HG03175 (cell line): ENCODE measurements around the gene CARD19.
A peak's percentile ranks its signal among the peaks of the same experiment; 100 is the strongest.

Experiments
- ATAC-seq: cut with Tn5 transposase; IDR thresholded peaks from one replicate; pipeline ENCODE4 v1.9.1; 2021; ENCODE audit warnings: mild to moderate bottlenecking, moderate library complexity; ENCODE audit not compliant: unreplicated experiment

The CARD19 gene

GRCh38 chr9:93061791-93062763, 33.9 kb upstream of the CARD19 start:
- ATAC-seq, result peak; percentile 32

GRCh38 chr9:93064392-93065134, 31.5 kb upstream of the CARD19 start:
- peak; percentile 91 for ATAC-seq

GRCh38 chr9:93065135-93065720, 30.8 kb upstream of the CARD19 start:
- no peak for ATAC-seq

- no peak for ATAC-seq
Measured at GRCh38 chr9:93066978-93067603, 28.9 kb upstream of the CARD19 start.

GRCh38 chr9:93068956-93069355, 27.1 kb upstream of the CARD19 start:
- no peak for ATAC-seq

GRCh38 chr9:93071464-93071863, 24.6 kb upstream of the CARD19 start:
- no peak for ATAC-seq

- ATAC-seq, result no peak
Measured at GRCh38 chr9:93072383-93072795, 23.6 kb upstream of the CARD19 start.

- no peak for ATAC-seq
Measured at GRCh38 chr9:93076101-93076791, 19.8 kb upstream of the CARD19 start.

GRCh38 chr9:93076792-93077128, 19.3 kb upstream of the CARD19 start:
- ATAC-seq, result no peak

- ATAC-seq, result no peak
Measured at GRCh38 chr9:93077367-93077766, 18.6 kb upstream of the CARD19 start.

- ATAC-seq, result no peak
Measured at GRCh38 chr9:93077811-93078210, 18.2 kb upstream of the CARD19 start.

- no peak for ATAC-seq
Measured at GRCh38 chr9:93079371-93079770, 16.6 kb upstream of the CARD19 start.

GRCh38 chr9:93080406-93080805, 15.6 kb upstream of the CARD19 start:
- no peak for ATAC-seq

- ATAC-seq, result no peak
Measured at GRCh38 chr9:93081081-93081529, 14.9 kb upstream of the CARD19 start.

- no peak for ATAC-seq
Measured at GRCh38 chr9:93081931-93082330, 14.1 kb upstream of the CARD19 start.

GRCh38 chr9:93082841-93083411, 13.1 kb upstream of the CARD19 start:
- no peak for ATAC-seq

GRCh38 chr9:93083592-93084470, 12.2 kb upstream of the CARD19 start:
- ATAC-seq, result no peak

GRCh38 chr9:93084471-93084881, 11.5 kb upstream of the CARD19 start:
- no peak for ATAC-seq

GRCh38 chr9:93085676-93086075, 10.3 kb upstream of the CARD19 start:
- no peak for ATAC-seq
